Keratinocyte (primary cell): ENCODE data around the gene AFAP1L2. TPM values are rescaled to one million over a fixed set of nuclear protein-coding genes. Genes with fewer than 3 reads are reported as not detected.

ENCODE experiments used
- DNase-seq: peaks from one replicate; pipeline ENCODE4 v3.0.0-alpha.2; 2011; ENCODE audit warnings: low read depth, missing footprints, low spot score
- FAIRE-seq: peaks from 2 replicates; lab custom pipeline; 2011; peaks lifted over from hg19 to GRCh38; lab: Jason Lieb, UNC
- H2AFZ ChIP-seq: 2 replicates; pipeline ENCODE4 v1.6.0; 2012; ENCODE audit warnings: low read length, control low read depth, inconsistent platforms; ENCODE audit not compliant: control insufficient read depth
- H3K27ac ChIP-seq: 2 replicates; pipeline ENCODE4 v1.5.1; 2011; ENCODE audit warnings: low read length; ENCODE audit not compliant: control insufficient read depth, insufficient read depth
- H3K27me3 ChIP-seq: 3 replicates; pipeline ENCODE4 v1.6.0; 2011; ENCODE audit warnings: low read length; ENCODE audit not compliant: control insufficient read depth, insufficient read depth; ENCODE audit errors: extremely low read depth
- H3K36me3 ChIP-seq, 2 experiments: 2 replicates in 1 of 2; 3 replicates in 1 of 2; pipeline ENCODE4 v1.5.1; 2011; ENCODE audit warnings: low read length in 2 of 2, mild to moderate bottlenecking in 1 of 2; ENCODE audit not compliant: control insufficient read depth in 2 of 2, insufficient read depth in 2 of 2; ENCODE audit errors: extremely low read depth in 1 of 2
- H3K4me1 ChIP-seq: 3 replicates; pipeline ENCODE4 v1.5.1; 2011; ENCODE audit warnings: low read length; ENCODE audit not compliant: control insufficient read depth, insufficient read depth; ENCODE audit errors: extremely low read depth
- H3K4me2 ChIP-seq: 3 replicates; pipeline ENCODE4 v1.6.0; 2011; ENCODE audit warnings: low read depth, low read length; ENCODE audit not compliant: control insufficient read depth, insufficient read depth; ENCODE audit errors: extremely low read depth
- H3K4me3 ChIP-seq, 3 experiments: fragments of 200-600 bp in 1 of 3; sonication (generic) in 1 of 3; 2 replicates in 2 of 3; 3 replicates in 1 of 3; pipeline ENCODE4 v1.5.1; 2011 to 2016; ENCODE audit warnings: low read length in 3 of 3, mild to moderate bottlenecking in 3 of 3, control low read depth in 2 of 3, inconsistent platforms in 1 of 3, low read depth in 1 of 3, mixed read lengths in 1 of 3, mixed run types in 1 of 3, moderate library complexity in 1 of 3; ENCODE audit not compliant: control insufficient read depth in 2 of 3, insufficient read depth in 2 of 3; ENCODE audit errors: extremely low read depth in 1 of 3
- H3K79me2 ChIP-seq: 2 replicates; pipeline ENCODE4 v1.6.0; 2012; ENCODE audit warnings: low read length; ENCODE audit not compliant: control insufficient read depth, insufficient read depth
- H3K9ac ChIP-seq: 3 replicates; pipeline ENCODE4 v1.6.0; 2011; ENCODE audit warnings: low read length; ENCODE audit not compliant: control insufficient read depth, insufficient read depth; ENCODE audit errors: extremely low read depth
- H3K9me1 ChIP-seq: 3 replicates; pipeline ENCODE4 v1.6.0; 2011; ENCODE audit warnings: low read length; ENCODE audit not compliant: control insufficient read depth, insufficient read depth; ENCODE audit errors: extremely low read depth
- H3K9me3 ChIP-seq: 2 replicates; pipeline ENCODE4 v1.5.1; 2012; ENCODE audit warnings: low read depth, low read length; ENCODE audit not compliant: control insufficient read depth
- H4K20me1 ChIP-seq: 3 replicates; pipeline ENCODE4 v1.6.0; 2011; ENCODE audit warnings: low read length; ENCODE audit not compliant: control insufficient read depth, insufficient read depth; ENCODE audit errors: extremely low read depth
- CTCF ChIP-seq, 3 experiments: IDR thresholded peaks in 1 of 3; conservative IDR thresholded peaks in 1 of 3; optimal IDR thresholded peaks in 1 of 3; 2 replicates in 2 of 3; 3 replicates in 1 of 3; pipeline versions ENCODE3 to v1.5.1; 2011; ENCODE audit warnings: low read length in 3 of 3, mild to moderate bottlenecking in 3 of 3, moderate library complexity in 2 of 3, control low read depth in 1 of 3, inconsistent platforms in 1 of 3; ENCODE audit not compliant: insufficient read depth in 2 of 3; ENCODE audit errors: extremely low read depth in 1 of 3
- EZH2 ChIP-seq: IDR thresholded peaks from one replicate; pipeline ENCODE4 v1.6.1; 2012; ENCODE audit warnings: inconsistent platforms, mild to moderate bottlenecking, low read length, moderate library complexity
- dilution Hi-C: fragments of 300-500 bp; cut with MboI; formaldehyde crosslinking; loops from one replicate; pipeline ENCODE4 v1.7.0; 2020; ENCODE audit warnings: low sequenced_read_pairs; ENCODE audit not compliant: extremely low pct_ligation_motif_present
- polyA minus RNA-seq, 3 experiments: library from RNA; depleted of rRNA, polyadenylated mRNA; stranded (reverse); fragments of >200 nt; gene quantifications; 1 replicate in 1 of 3; 2 replicates in 1 of 3; 3 replicates in 1 of 3; pipeline ENCODE4 v1.2.3, GENCODE V29; 2011
- polyA plus RNA-seq, 5 experiments: library from polyadenylated mRNA; depleted of rRNA in 3 of 5; stranded (reverse) in 3 of 5; stranded (forward) in 1 of 5; unstranded in 1 of 5; fragments of >200 nt; gene quantifications; 1 replicate in 1 of 5; 2 replicates in 3 of 5; 3 replicates in 1 of 5; pipeline versions ENCODE4 v1.2.1 to v1.2.3, GENCODE V29; 2011 to 2012; ENCODE audit warnings: missing spikeins in 2 of 5, low read depth in 1 of 5, low replicate concordance in 1 of 5

The AFAP1L2 gene
- polyA plus RNA-seq = 36.8 to 52.5 TPM (median 40.4 TPM) in 3 replicates
- 20.8 TPM for polyA plus RNA-seq (2011; ENCODE audit: low read depth)
- polyA plus RNA-seq (2011; cell fraction: cytosol; rRNA removed) = 29.7 and 35.5 TPM in 2 replicates
- 69.0 and 69.2 TPM in 2 replicates for polyA plus RNA-seq (2011; cell fraction: nucleus; rRNA removed)
- polyA plus RNA-seq (2012; ENCODE audit: low replicate concordance) = 13.0 and 44.6 TPM in 2 replicates
- polyA minus RNA-seq = 49.9 to 74.0 TPM (median 61.2 TPM) in 3 replicates
- 44.5 TPM for polyA minus RNA-seq (2011; cell fraction: cytosol; rRNA and poly(A)+ RNA removed)
- polyA minus RNA-seq (2011; cell fraction: nucleus; rRNA and poly(A)+ RNA removed) = 47.1 and 58.1 TPM in 2 replicates

GRCh38 chr10:114404171-114405010 is at the start of gene AFAP1L2:
Gene AFAP1L2 (minus strand): TSS chr10:114404502. CDS start chr10:114404455, 47 bp downstream.
- TF ChIP-seq EZH2 = no peak
- TF ChIP-seq CTCF (optimal IDR thresholded peaks at IDR 0.05 in 1 of 3, IDR thresholded peaks at IDR 0.05 in 1 of 3, conservative IDR thresholded peaks at IDR 0.05 in 1 of 3; ENCODE audit: extremely low read depth in 1 of 3, insufficient read depth in 2 of 3, low read length in 3 of 3) = no peak
- DNase-seq (no peak), FAIRE-seq (no peak)
- Histone ChIP-seq H3K27me3 (no peaks in the 10 kb centered on the region), H3K36me3 (no peaks in the 10 kb centered on the region), H3K4me1 (peaks cover 50% of the 10 kb centered on the region), H3K9ac (peak within 1 kb of the TSS; percentile 83), H3K4me3 (peak within 1 kb of the TSS; percentile 76 to 96 (median 92)), H3K79me2 (peaks cover 46% of the 10 kb centered on the region), H3K9me1 (no peaks in the 10 kb centered on the region), H3K4me2 (peak within 1 kb of the TSS; percentile 98), H3K27ac (peak within 1 kb of the TSS; percentile 83), H4K20me1 (no peaks in the 10 kb centered on the region), H3K9me3 (no peaks in the 10 kb centered on the region), H2AFZ (peak within 1 kb of the TSS; percentile 88)
- dilution Hi-C loops = no loop called here

GRCh38 chr10:114453576-114453975 is 49.3 kb upstream of the AFAP1L2 start:
- Histone ChIP-seq H3K27me3 (no peaks in the 10 kb centered on the region), H3K4me1 (no peaks in the 10 kb centered on the region), H2AFZ (no peak overlapping the region), H3K9ac (no peak overlapping the region), H3K79me2 (no peaks in the 10 kb centered on the region), H3K9me3 (no peaks in the 10 kb centered on the region), H3K4me2 (no peak overlapping the region), H4K20me1 (no peaks in the 10 kb centered on the region), H3K4me3 (no peak overlapping the region), H3K27ac (no peak overlapping the region), H3K9me1 (no peaks in the 10 kb centered on the region), H3K36me3 (peaks cover 2 to 5% of the 10 kb centered on the region in 2 experiments)
- FAIRE-seq = peak; percentile 29
- dilution Hi-C loops = no loop called here
- no peak for DNase-seq
- TF ChIP-seq CTCF (optimal IDR thresholded peaks at IDR 0.05 in 1 of 3, IDR thresholded peaks at IDR 0.05 in 1 of 3, conservative IDR thresholded peaks at IDR 0.05 in 1 of 3; ENCODE audit: extremely low read depth in 1 of 3, insufficient read depth in 2 of 3, low read length in 3 of 3) (no peak), EZH2 (no peak)
